GM12892 (cell line): Measurements from ENCODE around the gene CCDC188.

Experiments used
- DNase-seq: peaks from one replicate; pipeline ENCODE4 v3.0.0; 2011; ENCODE audit not compliant: insufficient read length
- FAIRE-seq: peaks from 2 replicates; lab custom pipeline; 2011; peaks lifted over from hg19 to GRCh38; lab: Jason Lieb, UNC
- POLR2A ChIP-seq: IDR thresholded peaks from 2 replicates; pipeline ENCODE4 v1.6.1; 2011; ENCODE audit warnings: low read depth, low read length, control low read depth
- POLR2AphosphoS5 ChIP-seq: IDR thresholded peaks from 2 replicates; pipeline ENCODE4 v1.6.1; 2011; ENCODE audit warnings: low read depth, low read length, control low read depth
- TAF1 ChIP-seq: IDR thresholded peaks from 2 replicates; pipeline ENCODE4 v1.6.1; 2011; ENCODE audit warnings: low read depth, mild to moderate bottlenecking, control low read depth, low read length, borderline replicate concordance

Gene CCDC188

DNA sequence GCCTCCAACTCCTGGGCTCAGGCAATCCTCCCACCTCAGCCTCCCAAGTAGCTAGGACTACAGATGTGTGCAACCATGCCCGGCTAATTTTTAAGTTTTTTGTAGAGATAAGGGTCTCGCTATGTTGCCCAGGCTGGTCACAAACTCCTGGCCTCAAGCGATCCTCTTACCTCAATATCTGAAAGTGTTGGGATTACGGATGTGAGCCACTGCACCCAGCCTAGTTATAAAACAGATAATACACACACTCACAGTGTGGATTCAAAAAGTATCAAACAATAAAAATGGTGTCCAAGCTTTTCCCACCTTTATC, 377 bp upstream of the CCDC188 start:
- FAIRE-seq, result no peak
- no peak for DNase-seq
- no peak for TF ChIP-seq TAF1
- no peak for TF ChIP-seq POLR2A
- TF ChIP-seq POLR2AphosphoS5, result no peak

DNA sequence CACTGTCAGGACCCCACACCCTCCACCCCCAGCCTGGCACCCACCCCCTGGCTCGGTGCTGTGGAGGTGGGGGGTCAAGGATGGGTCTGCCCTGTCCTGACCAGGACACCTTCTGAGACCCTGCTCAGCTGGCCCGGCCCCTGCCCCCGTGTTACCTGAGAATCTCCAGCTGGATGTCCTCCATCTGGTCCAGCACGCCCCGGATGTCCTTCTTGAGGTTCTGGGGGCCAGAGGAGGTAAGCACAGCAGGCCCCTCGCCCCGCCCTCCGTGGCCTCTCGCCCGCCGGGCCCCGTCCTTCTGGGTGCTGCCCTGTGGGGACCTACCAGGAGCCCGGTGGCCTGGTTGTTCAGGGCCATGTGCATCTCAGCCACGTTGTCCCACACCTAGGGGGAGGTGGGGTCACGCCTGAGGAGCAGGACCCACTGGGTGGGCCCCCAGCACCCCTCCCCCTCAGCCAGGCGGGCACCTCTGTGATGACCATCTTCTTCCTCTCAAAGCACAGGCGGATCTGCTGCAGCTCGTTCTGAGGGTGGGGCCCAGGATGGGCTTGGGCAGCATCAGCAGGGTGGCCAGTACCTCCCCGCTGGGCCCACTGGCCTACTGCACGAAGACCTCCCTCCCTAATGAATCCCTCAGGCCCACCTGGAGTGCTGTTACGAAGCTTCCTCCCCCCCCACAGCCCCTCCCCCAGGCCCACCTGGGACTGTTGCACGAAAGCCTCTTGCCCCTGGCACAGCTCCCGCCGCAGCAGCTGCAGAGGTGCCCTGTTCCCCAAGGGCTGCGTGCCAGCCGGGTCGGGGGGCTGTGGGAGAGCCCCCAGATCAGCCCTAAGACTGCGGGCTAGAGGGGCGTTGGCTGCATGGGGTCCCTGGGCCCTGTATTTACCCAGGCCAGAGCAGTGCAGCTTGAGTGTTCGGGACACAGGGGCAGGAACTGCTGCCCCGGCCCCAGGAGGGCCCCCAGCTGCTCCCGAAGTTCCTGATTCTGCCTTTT, 1.3 kb downstream of the CCDC188 start:
- no peak for TF ChIP-seq TAF1
- no peak for TF ChIP-seq POLR2A
- no peak for FAIRE-seq
- DNase-seq, result no peak

DNA sequence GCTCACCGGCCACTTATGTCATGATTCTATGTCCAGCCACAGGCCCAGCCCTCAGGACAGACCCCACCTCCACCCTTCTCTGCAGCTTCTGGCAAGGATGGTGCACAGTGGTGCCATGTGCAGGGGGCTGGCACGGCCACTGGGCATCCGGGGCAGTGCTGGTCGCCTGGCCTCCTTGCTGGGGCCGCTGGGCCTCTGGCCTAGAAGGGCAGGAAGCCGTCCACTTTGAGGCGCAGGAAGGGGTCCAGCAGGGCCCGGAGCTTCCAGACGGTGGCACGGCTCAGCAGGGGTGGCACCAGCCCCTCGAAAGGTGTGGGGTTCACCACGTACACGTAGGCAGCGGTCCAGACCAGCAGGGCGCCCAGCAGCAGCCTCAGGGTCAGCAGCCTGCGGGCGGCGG, 2.4 kb downstream of the CCDC188 start:
- DNase-seq (no peak), FAIRE-seq (no peak)
- no peak for TF ChIP-seq POLR2AphosphoS5
- no peak for TF ChIP-seq TAF1
- no peak for TF ChIP-seq POLR2A

DNA sequence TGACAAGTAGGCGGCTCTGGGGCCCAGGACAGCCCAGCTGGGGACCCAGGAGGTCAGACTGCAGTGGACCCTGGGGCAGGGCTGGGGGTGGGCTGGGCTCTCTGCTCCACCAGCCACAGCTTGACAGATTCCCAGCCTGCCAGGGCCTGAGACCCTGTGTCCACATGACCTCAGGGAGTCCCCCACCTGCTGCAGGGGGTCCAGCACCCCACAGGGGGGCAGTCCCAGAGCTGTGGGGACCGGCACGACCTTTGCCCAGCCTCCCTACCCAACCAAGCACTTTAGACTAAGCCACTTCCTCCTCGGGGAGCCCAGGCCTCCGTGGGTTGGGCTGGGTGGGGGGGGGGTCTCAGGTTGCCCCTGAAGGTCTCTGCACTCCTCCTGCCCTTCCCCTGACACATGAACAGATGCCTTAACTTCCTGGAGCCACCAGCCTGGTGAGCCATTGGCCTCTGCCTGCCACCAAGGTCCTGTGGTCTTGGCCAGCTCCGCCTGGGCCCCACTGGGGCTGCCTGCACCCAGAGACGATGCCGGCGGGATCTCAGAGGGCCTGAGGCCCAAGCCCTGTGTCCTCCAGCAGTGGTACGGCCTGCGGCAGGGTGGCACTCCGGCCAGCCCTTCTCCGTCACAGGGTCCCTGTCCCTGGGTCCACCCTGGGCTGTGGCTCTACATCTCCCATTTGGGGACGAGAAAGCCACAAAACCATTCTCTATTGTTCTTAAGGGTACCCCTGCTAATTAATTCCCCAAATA, 3.4 kb downstream of the CCDC188 start:
- no peak for TF ChIP-seq POLR2AphosphoS5
- no peak for TF ChIP-seq POLR2A
- TF ChIP-seq TAF1, result no peak
- DNase-seq (no peak), FAIRE-seq (no peak)

DNA sequence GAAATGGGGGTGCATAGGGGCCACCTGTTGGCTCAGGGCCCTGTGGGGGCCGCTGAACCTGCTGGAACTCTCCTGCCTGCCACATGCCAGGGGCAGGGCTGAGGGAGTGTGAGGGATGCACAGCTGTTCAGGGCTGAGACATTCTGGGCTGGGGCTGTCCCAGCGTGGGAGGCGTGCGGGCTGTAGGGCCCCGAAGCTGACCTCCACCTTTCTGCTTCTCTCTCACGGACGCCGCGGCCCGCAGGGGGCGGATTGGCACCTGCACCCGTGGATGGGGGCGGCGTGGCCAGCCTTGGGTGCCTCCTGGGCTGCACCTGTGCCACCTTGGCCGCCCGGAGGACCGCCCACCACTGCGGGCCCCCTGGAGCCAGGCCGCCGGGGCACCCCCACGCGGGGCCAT, 4.1 kb downstream of the CCDC188 start:
- no peak for TF ChIP-seq POLR2AphosphoS5
- FAIRE-seq, result peak; percentile 21

DNA sequence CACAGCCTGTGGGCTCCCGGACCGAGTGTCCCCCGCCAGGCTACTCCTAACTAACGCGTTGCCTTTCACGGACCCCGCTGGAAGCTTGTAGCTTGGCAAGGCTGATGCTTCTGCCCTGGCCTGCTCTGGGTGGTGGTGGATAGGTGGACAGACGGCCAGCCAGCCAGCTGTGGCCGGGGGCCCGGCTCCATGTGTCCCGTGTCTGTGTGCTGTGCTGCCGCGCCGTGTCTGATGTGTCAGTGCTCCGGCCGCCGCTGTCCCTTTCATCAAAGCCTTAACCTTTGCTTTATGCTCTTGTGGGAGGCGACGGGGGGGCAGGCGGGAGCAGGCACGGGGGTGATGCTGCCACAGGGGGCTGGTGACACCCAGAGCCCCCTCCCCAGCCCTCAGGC, 5.0 kb downstream of the CCDC188 start:
- TF ChIP-seq TAF1, result no peak
- TF ChIP-seq POLR2AphosphoS5, result no peak
- no peak for TF ChIP-seq POLR2A
- no peak for FAIRE-seq
- no peak for DNase-seq

More for the DNA sequence above, 4.1 kb downstream of the CCDC188 start:
- peak; percentile 56 for DNase-seq

DNA sequence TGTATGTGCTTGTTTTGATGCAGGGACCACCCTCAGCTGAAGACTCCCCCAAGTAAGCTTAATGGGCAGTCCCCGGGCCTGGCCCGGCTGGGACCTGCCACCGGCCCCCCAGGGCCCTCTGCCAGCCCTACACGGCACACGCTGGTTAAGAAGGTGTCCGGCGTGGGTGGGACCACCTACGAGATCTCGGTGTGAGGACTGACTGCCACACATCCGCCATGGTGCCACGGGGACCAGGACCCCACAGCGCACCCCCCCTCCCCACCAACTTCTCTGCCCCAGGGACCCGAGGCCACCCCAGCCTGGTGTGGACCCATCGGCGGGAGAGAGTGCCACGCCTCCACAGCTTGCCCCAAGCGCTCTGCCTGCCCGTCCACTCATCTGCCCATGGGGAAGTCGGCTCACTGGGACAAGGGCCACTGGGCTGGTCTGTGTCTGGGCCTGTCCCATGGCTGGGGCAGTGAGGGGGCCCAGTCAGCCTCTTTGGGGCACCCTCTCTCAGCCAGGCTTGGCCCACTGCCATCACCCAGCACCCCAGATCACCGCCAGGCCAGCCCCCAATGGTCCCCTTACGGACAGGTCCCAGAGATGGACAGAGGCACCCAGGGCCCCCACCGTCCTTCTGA, 5.5 kb downstream of the CCDC188 start:
- DNase-seq (no peak), FAIRE-seq (no peak)
- no peak for TF ChIP-seq POLR2A

DNA sequence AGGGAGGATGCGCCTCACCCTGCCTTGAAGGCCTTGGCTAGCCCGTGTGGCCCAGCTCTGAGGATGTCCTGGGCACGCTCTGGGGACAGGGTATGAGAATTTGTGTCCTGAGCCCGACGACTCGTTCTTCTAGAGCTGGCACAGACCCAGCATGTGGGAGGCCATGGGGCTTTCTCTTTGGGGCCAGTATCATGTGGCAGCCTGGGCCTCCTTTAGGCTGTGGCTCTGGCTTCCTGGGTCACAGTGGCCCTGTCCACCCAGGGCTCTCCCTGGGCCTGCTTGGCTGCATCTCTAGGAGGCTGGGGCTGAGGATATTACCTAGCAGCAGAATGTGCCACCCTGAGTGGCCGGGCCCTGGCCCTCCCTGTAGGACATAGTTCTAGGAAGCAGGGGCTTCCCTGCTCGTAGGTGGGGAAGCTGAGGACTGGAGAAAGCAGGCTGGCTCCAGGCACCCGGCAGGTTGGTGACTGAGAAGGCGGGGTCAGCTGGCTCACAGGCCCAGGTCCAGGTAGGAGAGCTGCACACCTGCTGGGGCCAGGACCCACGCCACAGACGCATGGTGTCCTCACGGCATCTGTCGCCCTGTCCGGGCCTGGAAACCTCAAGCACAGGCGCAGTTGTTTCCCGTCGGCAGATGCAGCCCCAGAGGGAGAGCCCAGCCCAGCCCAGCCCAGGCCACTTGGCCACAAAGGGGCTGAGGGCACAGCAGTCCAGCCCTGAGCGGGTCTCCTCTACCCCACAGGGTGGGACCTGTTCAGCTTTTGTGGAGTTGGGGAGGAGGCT, 6.8 kb downstream of the CCDC188 start:
- FAIRE-seq (no peak), DNase-seq (no peak)
- no peak for TF ChIP-seq POLR2AphosphoS5
- no peak for TF ChIP-seq TAF1
- no peak for TF ChIP-seq POLR2A

DNA sequence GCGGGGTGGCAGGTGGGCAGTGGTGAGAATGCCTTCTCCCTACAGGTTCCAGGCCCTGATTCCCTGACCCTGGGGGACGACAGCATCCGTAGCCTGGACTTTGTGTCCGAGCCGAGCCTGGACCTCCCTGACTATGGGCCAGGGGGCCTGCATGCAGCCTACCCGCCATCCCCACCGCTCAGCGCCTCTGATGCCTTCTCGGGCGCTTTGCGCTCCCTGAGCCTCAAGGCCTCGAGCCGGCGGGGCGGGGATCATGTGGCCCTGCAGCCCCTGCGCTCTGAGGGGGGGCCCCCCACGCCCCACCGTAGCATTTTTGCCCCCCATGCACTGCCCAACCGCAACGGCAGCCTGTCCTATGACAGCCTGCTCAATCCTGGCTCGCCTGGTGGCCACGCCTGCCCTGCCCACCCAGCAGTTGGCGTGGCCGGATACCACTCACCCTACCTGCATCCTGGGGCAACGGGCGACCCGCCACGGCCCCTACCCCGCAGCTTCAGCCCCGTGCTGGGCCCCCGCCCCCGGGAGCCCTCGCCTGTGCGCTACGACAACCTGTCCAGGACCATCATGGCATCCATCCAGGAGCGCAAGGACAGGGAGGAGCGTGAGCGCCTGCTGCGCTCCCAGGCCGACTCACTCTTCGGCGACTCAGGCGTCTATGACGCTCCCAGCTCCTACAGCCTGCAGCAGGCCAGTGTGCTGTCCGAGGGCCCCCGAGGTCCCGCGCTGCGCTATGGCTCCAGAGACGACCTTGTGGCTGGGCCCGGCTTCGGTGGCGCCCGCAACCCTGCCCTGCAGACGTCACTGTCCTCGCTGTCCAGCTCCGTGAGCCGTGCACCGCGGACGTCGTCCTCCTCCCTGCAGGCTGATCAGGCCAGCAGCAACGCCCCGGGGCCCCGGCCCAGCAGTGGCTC, 7.9 kb downstream of the CCDC188 start:
- TF ChIP-seq POLR2AphosphoS5 (no peak), TAF1 (no peak), POLR2A (no peak)
- FAIRE-seq, result no peak
- no peak for DNase-seq

DNA sequence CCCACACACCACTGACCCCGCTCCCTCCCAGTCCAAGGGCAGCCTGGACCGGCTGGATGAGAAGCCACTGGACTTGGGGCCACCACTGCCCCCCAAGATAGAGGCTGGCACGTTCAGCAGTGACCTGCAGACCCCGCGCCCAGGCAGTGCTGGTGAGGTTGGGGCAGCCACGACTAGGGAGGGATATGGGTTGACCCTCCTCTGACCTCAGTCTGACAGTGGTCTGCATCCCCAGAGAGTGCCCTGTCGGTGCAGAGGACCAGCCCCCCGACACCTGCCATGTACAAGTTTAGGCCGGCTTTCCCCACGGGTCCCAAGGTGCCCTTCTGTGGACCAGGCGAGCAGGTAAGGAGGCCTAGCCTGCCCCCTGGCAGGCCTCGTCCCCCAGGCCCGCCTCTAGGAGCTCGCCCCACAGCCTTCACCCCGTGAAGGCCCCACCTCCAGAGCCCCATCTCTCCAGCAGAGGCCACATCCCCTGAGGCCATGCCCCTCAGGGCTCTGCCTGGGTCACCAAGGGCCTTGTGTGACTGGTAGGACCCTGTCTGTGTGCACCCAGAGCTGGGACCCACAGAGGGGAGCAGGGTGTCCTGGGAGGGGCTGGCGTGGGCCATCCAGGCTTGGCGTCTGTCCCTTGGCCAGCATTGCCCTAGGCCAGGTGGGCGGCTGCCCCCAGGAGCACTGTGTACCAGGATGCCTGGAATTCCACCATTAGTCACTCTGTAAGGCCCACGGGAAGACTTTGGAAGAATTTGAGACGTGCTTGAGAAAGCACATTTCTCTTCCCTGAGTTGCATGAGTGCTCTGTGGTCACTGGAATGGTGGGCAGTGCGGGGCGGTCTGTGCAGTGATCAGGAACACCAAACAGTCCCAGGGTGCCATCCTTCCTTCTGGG, 9.4 kb downstream of the CCDC188 start:
- no peak for DNase-seq
- no peak for FAIRE-seq
- no peak for TF ChIP-seq POLR2A
- no peak for TF ChIP-seq POLR2AphosphoS5
- no peak for TF ChIP-seq TAF1
